GM23338 (cell line): ENCODE results near the gene GALNT9.

Source experiments
- CREB1 ChIP-seq: fragments of 250-450 bp; sonication (Bioruptor Pico); IDR thresholded peaks from 2 replicates; pipeline ENCODE4 v1.5.0; 2020; ENCODE audit warnings: low read depth, mild to moderate bottlenecking, moderate library complexity
- ETS1 ChIP-seq: IDR thresholded peaks from 2 replicates; pipeline ENCODE4 v1.6.1; 2016; ENCODE audit warnings: antibody characterized with exemption
- EZH2 ChIP-seq: fragments of 200-600 bp; sonication (generic); IDR thresholded peaks from one replicate; pipeline ENCODE4 v1.8.0; 2017; ENCODE audit warnings: antibody characterized with exemption, mild to moderate bottlenecking, low read depth; ENCODE audit not compliant: unreplicated experiment
- EZH2phosphoT487 ChIP-seq: fragments of 200-600 bp; sonication (generic); IDR thresholded peaks from one replicate; pipeline ENCODE4 v1.8.1; 2018; ENCODE audit warnings: antibody characterized with exemption; ENCODE audit not compliant: unreplicated experiment
- JUNB ChIP-seq: IDR thresholded peaks from one replicate; pipeline ENCODE4 v1.6.1; 2016; ENCODE audit warnings: antibody characterized with exemption; ENCODE audit not compliant: unreplicated experiment
- NANOG ChIP-seq: IDR thresholded peaks from 2 replicates; pipeline ENCODE4 v1.6.1; 2016; ENCODE audit warnings: antibody characterized with exemption, borderline replicate concordance
- POLR2AphosphoS5 ChIP-seq: IDR thresholded peaks from 2 replicates; pipeline ENCODE4 v1.6.1; 2016; ENCODE audit warnings: antibody characterized with exemption, low read depth
- STAT1 ChIP-seq: IDR thresholded peaks from one replicate; pipeline ENCODE4 v1.6.1; 2016; ENCODE audit warnings: antibody characterized with exemption; ENCODE audit not compliant: unreplicated experiment
- ZNF114 ChIP-seq: fragments of 250-450 bp; sonication (Bioruptor Pico); IDR thresholded peaks from 2 replicates; pipeline ENCODE4 v1.5.0; 2020; ENCODE audit warnings: mild to moderate bottlenecking, moderate library complexity
- ZNF331 ChIP-seq: fragments of 250-450 bp; sonication (Bioruptor Pico); IDR thresholded peaks from 2 replicates; pipeline ENCODE4 v1.5.0; 2020; ENCODE audit warnings: low read depth, mild to moderate bottlenecking, moderate library complexity
- TF ChIP-seq, protein P1 (sequence below), 2 experiments: fragments of 200-600 bp in 1 of 2; sonication (generic) in 1 of 2; conservative IDR thresholded peaks; 2 replicates each; pipeline versions ENCODE4 v1.5.1 to v1.6.1; 2016 to 2017; ENCODE audit warnings: antibody characterized with exemption in 2 of 2, low read depth in 2 of 2, mild to moderate bottlenecking in 2 of 2, moderate library complexity in 1 of 2
- TF ChIP-seq, protein P2 (sequence below): IDR thresholded peaks from one replicate; pipeline ENCODE4 v1.6.1; 2018; ENCODE audit warnings: antibody characterized with exemption; ENCODE audit not compliant: unreplicated experiment

- TF ChIP-seq EZH2: no peak
- TF ChIP-seq, protein P1, sequence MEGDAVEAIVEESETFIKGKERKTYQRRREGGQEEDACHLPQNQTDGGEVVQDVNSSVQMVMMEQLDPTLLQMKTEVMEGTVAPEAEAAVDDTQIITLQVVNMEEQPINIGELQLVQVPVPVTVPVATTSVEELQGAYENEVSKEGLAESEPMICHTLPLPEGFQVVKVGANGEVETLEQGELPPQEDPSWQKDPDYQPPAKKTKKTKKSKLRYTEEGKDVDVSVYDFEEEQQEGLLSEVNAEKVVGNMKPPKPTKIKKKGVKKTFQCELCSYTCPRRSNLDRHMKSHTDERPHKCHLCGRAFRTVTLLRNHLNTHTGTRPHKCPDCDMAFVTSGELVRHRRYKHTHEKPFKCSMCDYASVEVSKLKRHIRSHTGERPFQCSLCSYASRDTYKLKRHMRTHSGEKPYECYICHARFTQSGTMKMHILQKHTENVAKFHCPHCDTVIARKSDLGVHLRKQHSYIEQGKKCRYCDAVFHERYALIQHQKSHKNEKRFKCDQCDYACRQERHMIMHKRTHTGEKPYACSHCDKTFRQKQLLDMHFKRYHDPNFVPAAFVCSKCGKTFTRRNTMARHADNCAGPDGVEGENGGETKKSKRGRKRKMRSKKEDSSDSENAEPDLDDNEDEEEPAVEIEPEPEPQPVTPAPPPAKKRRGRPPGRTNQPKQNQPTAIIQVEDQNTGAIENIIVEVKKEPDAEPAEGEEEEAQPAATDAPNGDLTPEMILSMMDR (conservative IDR thresholded peaks at IDR 0.05; ENCODE audit: low read depth in 2 of 2): no peak
- TF ChIP-seq POLR2AphosphoS5: no peak
- TF ChIP-seq CREB1 (CRISPR knock-in tag): no peak
- TF ChIP-seq, protein P2, sequence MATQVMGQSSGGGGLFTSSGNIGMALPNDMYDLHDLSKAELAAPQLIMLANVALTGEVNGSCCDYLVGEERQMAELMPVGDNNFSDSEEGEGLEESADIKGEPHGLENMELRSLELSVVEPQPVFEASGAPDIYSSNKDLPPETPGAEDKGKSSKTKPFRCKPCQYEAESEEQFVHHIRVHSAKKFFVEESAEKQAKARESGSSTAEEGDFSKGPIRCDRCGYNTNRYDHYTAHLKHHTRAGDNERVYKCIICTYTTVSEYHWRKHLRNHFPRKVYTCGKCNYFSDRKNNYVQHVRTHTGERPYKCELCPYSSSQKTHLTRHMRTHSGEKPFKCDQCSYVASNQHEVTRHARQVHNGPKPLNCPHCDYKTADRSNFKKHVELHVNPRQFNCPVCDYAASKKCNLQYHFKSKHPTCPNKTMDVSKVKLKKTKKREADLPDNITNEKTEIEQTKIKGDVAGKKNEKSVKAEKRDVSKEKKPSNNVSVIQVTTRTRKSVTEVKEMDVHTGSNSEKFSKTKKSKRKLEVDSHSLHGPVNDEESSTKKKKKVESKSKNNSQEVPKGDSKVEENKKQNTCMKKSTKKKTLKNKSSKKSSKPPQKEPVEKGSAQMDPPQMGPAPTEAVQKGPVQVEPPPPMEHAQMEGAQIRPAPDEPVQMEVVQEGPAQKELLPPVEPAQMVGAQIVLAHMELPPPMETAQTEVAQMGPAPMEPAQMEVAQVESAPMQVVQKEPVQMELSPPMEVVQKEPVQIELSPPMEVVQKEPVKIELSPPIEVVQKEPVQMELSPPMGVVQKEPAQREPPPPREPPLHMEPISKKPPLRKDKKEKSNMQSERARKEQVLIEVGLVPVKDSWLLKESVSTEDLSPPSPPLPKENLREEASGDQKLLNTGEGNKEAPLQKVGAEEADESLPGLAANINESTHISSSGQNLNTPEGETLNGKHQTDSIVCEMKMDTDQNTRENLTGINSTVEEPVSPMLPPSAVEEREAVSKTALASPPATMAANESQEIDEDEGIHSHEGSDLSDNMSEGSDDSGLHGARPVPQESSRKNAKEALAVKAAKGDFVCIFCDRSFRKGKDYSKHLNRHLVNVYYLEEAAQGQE: no peak
- no peak for TF ChIP-seq JUNB
- no peak for TF ChIP-seq EZH2phosphoT487
- TF ChIP-seq ETS1: no peak
- no peak for TF ChIP-seq NANOG
- no peak for TF ChIP-seq STAT1
- TF ChIP-seq ZNF331 (CRISPR knock-in tag): no peak
- TF ChIP-seq ZNF114: no peak
These were observed 127.8 kb downstream of the GALNT9 start for GRCh38 chr12:132201391-132202120.
